Central memory CD8-positive, alpha-beta T cell (primary cell): ENCODE data around the gene FBXL19.
A peak's percentile ranks its signal among the peaks of the same experiment; 100 is the strongest.
"Not testable (repeated sequence)": the region's sequence is repeated elsewhere in the genome, so short reads cannot be mapped to it uniquely, and the experiment has no call there.

Experiments
- ATAC-seq: fragments of 150-1000 bp; cut with Tn5 transposase; replicated peaks from 2 replicates; pipeline ENCODE4 v1.10.0; 2022; ENCODE audit warnings: mild to moderate bottlenecking, moderate FRiP score, moderate number of reproducible peaks; ENCODE audit not compliant: poor library complexity, severe bottlenecking; ENCODE audit errors: extremely low read depth
- DNase-seq, 2 donors: peaks; one replicate each; pipeline ENCODE4 v3.0.0; 2021; ENCODE audit warnings: low spot score in 2 of 2
- H3K27ac Mint-ChIP-seq: one replicate; pipeline ENCODE4 v1.8.0; 2022; ENCODE audit warnings: low read depth, mild to moderate bottlenecking, moderate library complexity, mixed read lengths
- H3K27me3 Mint-ChIP-seq: one replicate; pipeline ENCODE4 v1.8.0; 2022; ENCODE audit warnings: mixed read lengths
- H3K36me3 Mint-ChIP-seq: one replicate; pipeline ENCODE4 v1.8.0; 2022; ENCODE audit warnings: mild to moderate bottlenecking, moderate library complexity, mixed read lengths; ENCODE audit not compliant: insufficient read depth
- H3K4me1 Mint-ChIP-seq: one replicate; pipeline ENCODE4 v1.8.0; 2022; ENCODE audit warnings: mixed read lengths
- H3K4me3 Mint-ChIP-seq: one replicate; pipeline ENCODE4 v1.8.0; 2022; ENCODE audit warnings: mild to moderate bottlenecking, moderate library complexity, mixed read lengths
- H3K9me3 Mint-ChIP-seq: one replicate; pipeline ENCODE4 v1.8.0; 2022; ENCODE audit warnings: mixed read lengths

FBXL19 gene

DNA sequence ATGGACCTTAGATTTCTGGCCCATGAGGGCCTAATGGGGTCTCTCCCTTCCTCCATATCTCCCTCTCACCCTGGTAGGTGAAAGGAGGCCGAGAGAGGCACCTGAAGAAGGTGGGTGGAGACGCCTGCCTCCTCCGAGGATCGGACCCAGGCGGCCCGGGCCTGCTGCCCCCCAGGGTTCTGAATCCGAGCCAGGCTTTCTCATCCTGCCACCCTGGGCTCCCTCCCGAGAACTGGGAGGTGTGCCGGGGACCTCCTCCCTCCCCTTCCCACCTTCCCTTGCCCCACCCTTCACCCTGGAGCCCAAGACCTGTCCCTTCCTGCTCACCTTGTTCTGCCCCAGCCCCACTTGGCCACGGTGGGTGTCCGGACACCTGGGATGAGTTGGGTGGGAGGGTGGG is 5.0 kb downstream of the FBXL19 start:
- H3K36me3 Mint-ChIP-seq = peaks cover 11% of the 10 kb centered on the region
- H3K27me3 Mint-ChIP-seq = no peaks in the 10 kb centered on the region

DNA sequence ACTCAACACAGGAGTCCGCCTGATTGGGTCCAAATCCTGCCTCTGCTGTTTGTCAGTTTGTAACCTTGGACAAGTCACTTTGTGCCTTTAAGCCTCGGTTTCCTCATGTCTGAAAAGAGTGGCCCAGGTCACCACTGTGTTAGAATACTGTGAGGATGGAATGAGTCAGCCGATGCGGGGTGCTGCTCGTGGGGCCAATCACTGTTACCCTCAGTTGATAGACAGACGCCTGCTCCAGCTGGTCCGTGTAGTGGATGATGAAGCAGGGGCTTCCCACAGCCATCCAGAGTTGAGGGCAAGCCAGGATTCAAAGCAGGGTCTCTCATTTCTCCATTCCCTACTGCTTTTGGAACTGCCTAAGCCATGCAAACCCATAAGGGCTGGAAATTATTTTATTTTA is 5.8 kb downstream of the FBXL19 start:
- ATAC-seq (no peak), DNase-seq (no peak)
- Mint-ChIP-seq H3K36me3 (peaks cover 11% of the 10 kb centered on the region), H3K27me3 (no peaks in the 10 kb centered on the region), H3K9me3 (no peaks in the 10 kb centered on the region), H3K27ac (no peak overlapping the region), H3K4me3 (no peak overlapping the region), H3K4me1 (peaks cover 21% of the 10 kb centered on the region)

More for the DNA sequence above, 5.0 kb downstream of the FBXL19 start:
- Mint-ChIP-seq H3K4me3 (no peak overlapping the region), H3K27ac (no peak overlapping the region), H3K9me3 (no peaks in the 10 kb centered on the region), H3K4me1 (peaks cover 21% of the 10 kb centered on the region)
- ATAC-seq (no peak), DNase-seq (no peak)

DNA sequence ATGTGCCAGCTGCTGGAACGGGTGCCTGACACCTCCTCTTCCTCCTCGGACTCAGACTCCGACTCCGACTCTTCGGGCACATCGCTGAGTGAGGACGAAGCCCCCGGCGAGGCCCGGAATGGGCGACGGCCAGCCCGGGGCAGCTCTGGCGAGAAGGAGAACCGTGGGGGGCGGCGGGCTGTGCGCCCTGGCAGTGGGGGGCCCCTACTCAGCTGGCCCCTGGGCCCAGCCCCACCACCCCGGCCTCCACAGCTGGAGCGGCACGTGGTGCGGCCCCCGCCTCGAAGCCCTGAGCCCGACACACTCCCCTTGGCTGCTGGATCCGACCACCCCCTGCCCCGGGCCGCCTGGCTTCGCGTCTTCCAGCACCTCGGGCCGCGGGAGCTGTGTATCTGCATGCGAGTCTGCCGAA is 6.8 kb downstream of the FBXL19 start:
- H3K4me3 Mint-ChIP-seq = no peak overlapping the region
- DNase-seq (no peak), ATAC-seq (no peak)
- peaks cover 23% of the 10 kb centered on the region for H3K4me1 Mint-ChIP-seq
- H3K36me3 Mint-ChIP-seq = peaks cover 11% of the 10 kb centered on the region
- H3K9me3 Mint-ChIP-seq = no peaks in the 10 kb centered on the region
- H3K27ac Mint-ChIP-seq = no peak overlapping the region
- H3K27me3 Mint-ChIP-seq = no peaks in the 10 kb centered on the region

DNA sequence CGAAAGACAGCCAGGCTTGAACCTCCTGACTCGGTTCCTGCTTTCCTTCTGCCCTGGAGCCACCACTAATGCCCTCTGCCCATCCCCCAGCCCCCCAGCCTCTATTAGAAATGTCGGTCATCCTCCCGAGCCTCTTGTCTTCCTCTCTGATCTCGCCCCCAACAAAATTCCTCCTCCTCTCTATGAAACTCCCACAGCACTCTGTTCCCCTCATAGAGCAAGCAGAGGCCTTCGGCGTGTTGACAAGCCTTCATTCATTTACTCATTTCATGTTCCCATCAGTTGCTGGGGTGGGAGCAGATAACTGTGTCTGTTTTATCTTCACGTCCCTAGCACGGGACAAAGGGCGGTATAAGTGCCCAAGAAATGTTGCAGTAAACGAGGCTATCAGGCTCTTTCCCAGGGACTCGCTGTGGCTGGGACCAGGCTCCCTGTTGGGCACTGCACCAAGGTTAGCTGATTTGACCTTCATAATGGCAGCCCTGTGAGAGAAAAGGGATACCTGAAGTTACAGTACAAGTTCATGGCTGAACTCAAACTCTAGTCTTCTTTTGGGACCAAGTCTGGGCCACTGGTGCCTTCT is 7.8 kb downstream of the FBXL19 start:
- no peak for DNase-seq
- H3K9me3 Mint-ChIP-seq = no peaks in the 10 kb centered on the region
- no peak for ATAC-seq
- no peaks in the 10 kb centered on the region for H3K27me3 Mint-ChIP-seq
- peaks cover 21% of the 10 kb centered on the region for H3K4me1 Mint-ChIP-seq
- H3K4me3 Mint-ChIP-seq = no peak overlapping the region
- H3K36me3 Mint-ChIP-seq = peaks cover 10% of the 10 kb centered on the region
- no peak overlapping the region for H3K27ac Mint-ChIP-seq

DNA sequence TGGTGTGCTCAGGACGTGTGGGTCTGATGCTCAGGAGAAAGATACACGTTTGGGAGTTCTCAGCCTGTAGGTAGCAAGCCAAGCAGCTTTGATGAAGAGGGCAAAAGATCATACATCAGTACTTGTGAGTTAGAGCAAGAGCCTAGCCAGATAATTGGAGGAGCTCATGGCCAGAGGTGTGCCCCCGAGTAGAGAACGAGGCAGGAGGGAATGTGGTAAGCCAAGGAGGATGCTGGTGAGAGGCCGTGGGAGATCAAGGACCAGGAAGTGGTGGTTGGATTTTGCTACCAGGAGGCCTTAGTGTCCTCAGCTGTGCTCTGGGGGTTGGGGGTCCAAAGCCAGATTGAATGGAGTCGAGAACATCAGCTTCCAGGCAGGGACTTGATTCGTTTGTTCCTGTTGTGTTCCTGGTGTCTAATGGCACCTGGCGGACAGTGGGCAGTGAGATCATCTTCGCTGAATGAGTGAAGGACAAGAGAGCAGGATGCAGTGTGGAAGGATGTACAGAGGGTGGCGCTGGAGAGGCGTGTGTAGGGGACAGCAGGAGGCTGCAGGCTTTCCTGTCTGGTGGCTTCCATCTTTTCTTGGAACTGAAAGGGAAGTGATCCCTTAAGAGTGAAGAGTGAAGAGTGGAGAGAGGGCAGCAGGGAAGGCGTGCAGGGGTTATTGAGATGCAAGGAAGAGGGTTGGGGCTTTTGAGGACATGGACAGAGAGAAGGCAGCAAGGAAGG is 11.6 kb downstream of the FBXL19 start:
- H3K9me3 Mint-ChIP-seq = no peaks in the 10 kb centered on the region
- H3K4me3 Mint-ChIP-seq = no peak overlapping the region
- H3K27me3 Mint-ChIP-seq = no peaks in the 10 kb centered on the region
- peak overlapping the region; percentile 0 for H3K27ac Mint-ChIP-seq
- H3K36me3 Mint-ChIP-seq = peaks cover 12% of the 10 kb centered on the region
- ATAC-seq (no peak), DNase-seq (no peak)
- peaks cover 17% of the 10 kb centered on the region for H3K4me1 Mint-ChIP-seq

DNA sequence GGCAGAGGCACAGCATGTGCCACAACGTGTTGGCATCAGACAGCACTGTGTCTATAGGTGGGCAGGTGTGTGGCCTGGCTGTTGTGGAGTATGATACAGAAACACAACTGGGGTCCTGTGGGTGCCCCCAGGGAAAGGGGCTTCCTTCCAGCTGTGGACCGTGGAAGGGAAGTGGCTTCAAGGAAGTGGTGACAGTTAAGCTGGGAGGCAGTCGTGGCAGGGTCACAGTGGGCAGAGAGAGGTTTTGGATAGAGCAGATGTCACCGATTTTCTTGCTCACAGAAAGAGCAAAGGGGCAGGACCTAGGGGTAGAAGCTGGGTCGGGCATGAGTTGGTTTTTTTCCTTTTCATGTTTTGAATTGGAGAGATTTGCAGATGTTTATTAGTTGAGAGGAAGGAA is 14.3 kb downstream of the FBXL19 start:
- H3K4me1 Mint-ChIP-seq = peaks cover 32% of the 10 kb centered on the region
- ATAC-seq (no peak), DNase-seq (no peak)
- H3K4me3 Mint-ChIP-seq = no peak overlapping the region
- H3K36me3 Mint-ChIP-seq = peaks cover 3% of the 10 kb centered on the region
- H3K27me3 Mint-ChIP-seq = no peaks in the 10 kb centered on the region
- H3K27ac Mint-ChIP-seq = peak overlapping the region; percentile 75
- H3K9me3 Mint-ChIP-seq = no peaks in the 10 kb centered on the region

DNA sequence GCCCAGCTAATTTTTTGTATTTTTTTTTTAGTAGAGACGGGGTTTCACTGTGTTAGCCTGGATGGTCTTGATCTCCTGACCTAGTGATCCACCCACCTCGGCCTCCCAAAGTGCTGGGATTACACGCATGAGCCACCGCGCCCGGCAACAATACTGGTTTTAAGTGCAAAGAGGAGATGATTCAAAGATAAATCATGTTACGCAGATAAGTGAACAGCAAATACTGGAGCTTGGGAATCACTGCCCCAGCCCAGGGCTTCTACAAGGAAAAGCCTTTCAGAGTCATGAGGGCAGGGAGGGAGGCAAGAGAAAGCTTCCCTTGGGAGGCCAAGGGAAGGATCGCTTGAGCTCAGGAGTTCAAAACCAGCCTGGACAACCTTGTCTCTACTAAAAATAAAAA is 16.2 kb downstream of the FBXL19 start:
- H3K9me3 Mint-ChIP-seq, DNase-seq, ATAC-seq, H3K36me3 Mint-ChIP-seq, H3K27ac Mint-ChIP-seq, H3K4me3 Mint-ChIP-seq, H3K27me3 Mint-ChIP-seq: not testable (repeated sequence)
- peaks cover 33% of the 10 kb centered on the region for H3K4me1 Mint-ChIP-seq

DNA sequence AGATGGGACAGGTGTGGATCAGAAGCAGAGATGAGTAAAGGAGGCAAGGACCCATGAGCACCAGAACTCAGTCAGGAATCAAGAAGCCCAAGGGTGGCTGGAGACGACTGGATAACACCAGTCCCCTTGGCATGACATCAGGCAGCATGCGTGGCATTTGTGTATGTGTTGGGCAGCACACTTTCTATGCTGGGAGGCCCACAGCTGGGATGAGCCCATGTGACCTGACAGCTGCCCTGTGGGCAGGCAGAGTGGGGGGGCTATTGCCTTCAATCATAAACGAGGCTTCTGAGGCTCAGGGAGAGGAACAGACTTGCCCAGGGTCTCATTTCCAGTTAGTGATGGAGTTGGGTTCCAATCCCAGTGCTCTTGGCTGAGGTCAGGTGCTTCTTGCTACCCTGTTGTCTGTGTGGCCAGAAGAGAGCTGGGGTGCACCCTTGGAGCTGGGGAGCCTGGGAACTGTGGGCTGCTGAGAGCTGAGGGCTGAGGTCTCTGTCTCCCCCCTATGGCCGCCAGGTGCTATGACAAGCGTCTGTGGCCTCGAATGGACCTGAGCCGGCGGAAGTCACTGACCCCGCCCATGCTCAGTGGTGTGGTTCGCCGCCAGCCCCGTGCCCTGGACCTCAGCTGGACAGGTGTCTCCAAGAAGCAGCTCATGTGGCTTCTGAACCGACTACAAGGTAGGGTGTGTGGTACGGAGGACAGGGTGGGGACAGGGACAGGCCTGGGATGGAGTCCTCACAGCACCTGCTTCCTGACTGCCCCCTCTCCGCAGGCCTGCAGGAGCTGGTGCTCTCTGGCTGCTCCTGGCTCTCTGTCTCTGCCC is 18.4 kb downstream of the FBXL19 start:
- Mint-ChIP-seq H3K36me3 (peaks cover 6% of the 10 kb centered on the region), H3K27me3 (no peaks in the 10 kb centered on the region), H3K9me3 (no peaks in the 10 kb centered on the region), H3K4me1 (peaks cover 31% of the 10 kb centered on the region), H3K27ac (peak overlapping the region; percentile 89), H3K4me3 (peak overlapping the region; percentile 54)
- ATAC-seq (peak; percentile 92), DNase-seq (peak; percentile 49 to 51)

DNA sequence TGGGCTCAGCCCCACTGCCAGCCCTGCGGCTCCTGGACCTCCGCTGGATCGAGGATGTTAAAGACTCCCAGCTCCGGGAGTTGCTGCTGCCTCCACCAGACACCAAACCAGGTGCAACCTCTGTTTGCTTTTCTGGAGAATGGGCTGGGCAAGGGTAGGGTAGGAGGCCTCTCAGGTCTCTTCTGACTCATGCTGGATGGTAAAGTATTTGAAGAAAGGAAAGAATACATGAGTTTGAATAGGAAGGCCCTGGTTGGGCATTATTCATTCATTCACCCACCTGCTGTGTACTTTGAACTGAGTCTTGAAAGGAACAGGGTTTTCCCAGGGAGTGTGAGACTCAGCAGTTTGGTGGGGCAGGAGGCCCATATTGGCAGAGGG is 19.0 kb downstream of the FBXL19 start:
- peaks cover 31% of the 10 kb centered on the region for H3K4me1 Mint-ChIP-seq
- DNase-seq (no peak), ATAC-seq (no peak)
- H3K4me3 Mint-ChIP-seq = peak overlapping the region; percentile 54
- H3K27ac Mint-ChIP-seq = peak overlapping the region; percentile 89
- H3K36me3 Mint-ChIP-seq = peaks cover 6% of the 10 kb centered on the region
- H3K27me3 Mint-ChIP-seq = no peaks in the 10 kb centered on the region
- no peaks in the 10 kb centered on the region for H3K9me3 Mint-ChIP-seq

DNA sequence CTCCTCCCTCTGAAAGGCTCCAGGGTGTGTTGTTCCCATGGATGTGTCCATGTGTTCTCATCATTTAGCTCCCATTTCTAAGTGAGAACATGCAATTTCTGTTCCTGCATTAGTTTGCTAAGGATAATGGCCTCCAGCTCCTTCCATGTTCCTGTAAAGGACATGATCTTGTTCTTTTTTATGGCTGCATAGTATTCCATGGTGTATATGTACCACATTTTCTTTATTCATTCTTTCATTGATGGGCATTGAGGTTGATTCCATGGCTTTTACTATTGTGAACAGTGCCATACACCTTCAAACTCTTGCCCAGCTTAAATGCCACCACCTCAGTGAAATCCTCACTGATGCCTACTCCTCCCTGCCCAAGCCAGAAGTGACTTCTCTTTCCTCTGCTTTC is 21.0 kb downstream of the FBXL19 start:
- H3K27ac Mint-ChIP-seq = no peak overlapping the region

DNA sequence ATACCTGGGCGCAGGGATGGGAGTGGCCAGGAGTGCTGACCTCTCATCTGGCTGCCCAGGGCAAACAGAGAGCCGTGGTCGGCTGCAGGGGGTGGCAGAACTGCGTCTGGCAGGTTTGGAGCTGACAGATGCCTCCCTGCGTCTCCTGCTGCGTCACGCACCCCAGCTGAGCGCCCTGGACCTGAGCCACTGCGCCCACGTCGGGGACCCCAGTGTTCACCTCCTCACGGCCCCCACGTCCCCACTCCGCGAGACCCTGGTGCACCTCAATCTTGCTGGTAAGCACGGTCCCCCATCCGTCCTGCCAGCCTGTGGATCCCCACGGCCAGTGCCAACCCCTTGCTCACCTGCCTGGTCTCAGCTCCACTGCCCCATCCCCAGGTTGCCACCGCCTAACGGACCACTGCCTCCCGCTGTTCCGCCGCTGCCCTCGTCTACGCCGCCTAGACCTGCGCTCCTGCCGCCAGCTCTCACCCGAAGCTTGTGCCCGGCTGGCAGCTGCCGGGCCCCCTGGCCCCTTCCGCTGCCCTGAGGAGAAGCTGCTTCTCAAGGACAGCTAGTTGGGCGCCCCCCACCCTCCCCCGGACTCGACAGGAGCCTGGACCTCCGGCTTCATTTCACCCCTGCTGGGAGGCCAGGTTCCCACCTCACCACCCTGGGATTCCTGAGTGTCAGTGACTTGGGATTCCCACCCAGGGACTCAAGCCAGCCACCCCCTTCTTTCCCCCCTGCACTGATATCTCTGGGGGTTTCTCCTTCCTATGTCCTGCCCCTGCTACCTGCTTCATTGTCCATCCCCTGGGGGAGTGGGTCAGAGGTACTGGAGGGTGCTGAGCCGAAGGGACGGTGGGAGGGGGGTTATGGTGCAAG is 23.5 kb downstream of the FBXL19 start:
- peaks cover 3% of the 10 kb centered on the region for H3K36me3 Mint-ChIP-seq
- DNase-seq = no peak
- H3K4me3 Mint-ChIP-seq = no peak overlapping the region
- H3K9me3 Mint-ChIP-seq = no peaks in the 10 kb centered on the region
- no peak overlapping the region for H3K27ac Mint-ChIP-seq
- peaks cover 30% of the 10 kb centered on the region for H3K4me1 Mint-ChIP-seq
- no peak for ATAC-seq
- no peaks in the 10 kb centered on the region for H3K27me3 Mint-ChIP-seq

More for the DNA sequence above, 21.0 kb downstream of the FBXL19 start:
- H3K4me1 Mint-ChIP-seq = peaks cover 25% of the 10 kb centered on the region
- no peaks in the 10 kb centered on the region for H3K27me3 Mint-ChIP-seq
- DNase-seq (no peak), ATAC-seq (no peak)
- H3K9me3 Mint-ChIP-seq = no peaks in the 10 kb centered on the region
- H3K4me3 Mint-ChIP-seq = no peak overlapping the region
- peaks cover 6% of the 10 kb centered on the region for H3K36me3 Mint-ChIP-seq

DNA sequence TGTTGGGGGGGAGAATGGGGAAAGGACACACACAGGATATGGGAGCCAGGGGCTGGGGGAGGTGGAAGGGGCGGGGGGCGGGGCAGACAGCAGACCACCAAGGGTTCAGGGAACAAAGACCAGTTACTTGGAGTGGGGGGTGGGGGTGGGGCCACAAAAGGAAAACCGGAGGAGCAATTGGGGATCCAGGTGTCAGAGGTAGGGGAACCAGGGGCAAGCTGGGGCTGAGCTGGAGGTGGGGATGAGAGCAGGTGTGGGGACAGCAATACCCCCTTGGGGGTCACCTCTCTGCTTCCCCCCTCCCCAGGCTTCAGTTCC is 24.1 kb downstream of the FBXL19 start:
- no peak for DNase-seq
- H3K27me3 Mint-ChIP-seq = no peaks in the 10 kb centered on the region
- H3K27ac Mint-ChIP-seq = no peak overlapping the region
- peaks cover 25% of the 10 kb centered on the region for H3K4me1 Mint-ChIP-seq
- H3K9me3 Mint-ChIP-seq = no peaks in the 10 kb centered on the region
- peaks cover 3% of the 10 kb centered on the region for H3K36me3 Mint-ChIP-seq
- no peak for ATAC-seq
- peak overlapping the region; percentile 6 for H3K4me3 Mint-ChIP-seq
